H54 (cell line): ENCODE data around the gene OR10A3.

Source experiments
- DNase-seq: peaks from one replicate; pipeline ENCODE4 v3.0.0; 2011; ENCODE audit warnings: low spot score, mixed read lengths; ENCODE audit not compliant: insufficient read length
- FAIRE-seq: peaks from 3 replicates; lab custom pipeline; 2011; peaks lifted over from hg19 to GRCh38; lab: Jason Lieb, UNC
- POLR2A ChIP-seq: IDR thresholded peaks from 2 replicates; pipeline ENCODE4 v1.6.1; 2011; ENCODE audit warnings: low read depth, mild to moderate bottlenecking, low read length

The OR10A3 gene

DNA sequence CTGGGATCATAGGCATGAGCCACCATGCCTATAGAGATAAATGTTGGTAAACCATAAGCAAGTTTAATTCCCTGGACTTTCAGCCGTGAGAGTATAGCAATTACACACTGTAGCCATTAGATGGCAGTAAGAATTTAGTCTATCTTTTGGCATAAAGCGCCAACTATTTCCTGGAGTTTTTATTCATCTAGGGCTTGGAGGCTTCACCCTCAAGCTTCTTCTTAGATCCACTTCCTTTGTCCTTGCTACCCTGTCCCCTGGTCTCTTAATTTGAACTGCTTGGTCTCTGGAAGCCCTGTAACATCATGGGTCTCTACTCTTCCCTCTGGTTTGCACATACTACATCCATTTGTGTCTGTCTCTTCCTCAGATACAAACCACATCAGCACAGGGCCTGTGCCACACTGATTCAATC lies 48.7 kb downstream of the OR10A3 start:
- peak; percentile 39 for DNase-seq
- no peak for TF ChIP-seq POLR2A

DNA sequence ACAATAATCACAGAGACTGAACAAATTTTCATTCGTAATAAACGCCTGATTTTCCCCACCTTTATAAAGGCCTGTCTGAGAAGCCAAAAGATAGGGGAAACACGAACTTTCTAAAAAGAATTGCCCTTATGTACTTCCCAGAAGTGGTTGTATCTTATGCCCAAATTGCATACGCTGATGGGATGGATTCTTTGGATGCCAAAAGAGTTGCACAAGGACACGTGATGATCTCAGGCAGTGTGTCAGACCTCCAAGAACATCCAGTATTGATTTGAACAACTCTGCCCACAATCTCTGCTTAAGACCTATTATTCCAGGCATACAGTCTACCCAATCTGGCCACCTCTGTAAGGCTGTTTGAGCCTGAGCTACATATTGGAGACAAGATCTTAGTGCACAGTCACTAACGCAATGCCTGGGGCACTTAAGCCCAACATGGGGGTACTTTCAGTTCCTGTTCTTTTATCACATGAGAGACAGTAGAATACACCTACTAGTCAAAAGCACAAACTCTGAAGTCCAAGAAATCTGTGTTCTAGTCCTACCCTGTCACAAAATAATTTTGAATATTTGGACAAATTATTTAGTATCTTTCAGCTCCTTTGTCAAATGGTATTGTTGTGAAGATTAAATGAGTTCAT lies 49.3 kb downstream of the OR10A3 start:
- peak; percentile 23 for DNase-seq
- peak; percentile 95 for FAIRE-seq
- no peak for TF ChIP-seq POLR2A

More for the DNA sequence above, 48.7 kb downstream of the OR10A3 start:
- FAIRE-seq: peak; percentile 96

DNA sequence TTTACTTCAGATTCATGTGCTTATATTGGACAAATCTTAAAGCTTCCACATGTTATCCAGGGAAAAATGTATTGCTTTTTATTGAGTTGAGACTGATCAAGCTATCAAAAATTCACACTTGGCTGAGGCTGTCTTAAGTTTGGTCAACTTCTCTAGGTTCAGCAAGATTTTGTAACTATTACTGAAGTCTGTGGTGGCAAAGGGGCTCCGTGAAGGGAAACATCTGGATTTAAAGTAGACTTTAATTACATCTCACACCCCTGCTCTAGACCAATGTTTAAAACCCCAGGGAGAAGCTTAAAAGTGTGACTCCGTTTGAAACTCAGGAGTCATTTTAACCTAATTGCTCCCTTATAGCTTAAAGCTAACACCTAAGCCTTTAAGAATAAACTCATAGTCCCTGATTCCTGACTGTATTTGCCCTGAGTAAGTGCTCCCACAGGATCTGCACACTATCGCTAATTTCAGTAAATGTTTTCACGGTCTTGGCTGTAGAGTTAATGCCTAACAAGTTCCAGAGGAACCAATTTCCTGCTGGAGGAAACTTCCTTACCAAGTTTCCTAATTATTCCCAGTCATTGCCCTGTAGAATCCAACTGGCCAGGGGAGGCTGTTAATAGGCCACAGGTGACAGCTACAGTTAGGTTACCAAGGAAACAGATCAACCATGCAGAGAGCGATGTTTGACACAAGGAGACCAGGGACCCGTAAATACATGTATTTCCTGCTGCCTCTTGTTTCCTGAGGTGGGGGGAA lies 50.9 kb downstream of the OR10A3 start:
- DNase-seq (no peak), FAIRE-seq (no peak)
- no peak for TF ChIP-seq POLR2A

DNA sequence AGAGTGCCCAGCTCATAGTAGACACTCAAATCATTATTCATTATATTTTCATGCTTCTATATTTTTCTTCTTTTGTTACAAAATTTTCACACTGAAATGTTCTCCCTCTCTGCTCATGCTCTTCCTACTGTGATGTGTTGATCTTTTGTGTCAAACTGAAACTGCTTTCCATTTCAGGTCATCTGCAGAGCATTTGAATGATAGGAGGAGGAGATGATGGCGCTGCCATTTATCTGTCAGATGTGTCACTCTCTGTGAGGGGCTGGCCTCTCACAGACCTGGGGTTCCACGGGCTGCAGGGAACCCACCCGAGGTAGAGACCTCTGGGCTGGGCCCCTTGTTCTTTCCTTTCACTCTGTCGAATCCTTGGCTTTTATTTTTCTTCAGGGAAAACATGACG lies 51.5 kb downstream of the OR10A3 start:
- TF ChIP-seq POLR2A: no peak

More for the DNA sequence above, 51.5 kb downstream of the OR10A3 start:
- no peak for DNase-seq
- FAIRE-seq: no peak
